Neural cell (in vitro differentiated cells): Measurements from ENCODE around the gene BMP2K. TPM values are rescaled to one million over a fixed set of nuclear protein-coding genes. Genes with fewer than 3 reads are reported as not detected.

Experiments
- H2AFZ ChIP-seq: fragments of 200-600, 300-800 bp; sonication (generic), shearing (Covaris generic); 2 replicates; pipeline ENCODE4 v1.6.0; 2014; ENCODE audit warnings: low read depth, mild to moderate bottlenecking, antibody characterized with exemption, low read length, moderate library complexity
- H3F3A ChIP-seq: fragments of 200-600 bp; shearing (Covaris generic); 2 replicates; pipeline ENCODE4 v1.6.1; 2016; ENCODE audit warnings: mild to moderate bottlenecking, moderate library complexity, mixed read lengths, antibody characterized with exemption, low read length; ENCODE audit not compliant: insufficient read depth, poor library complexity, severe bottlenecking
- H3K27ac ChIP-seq: fragments of 200-600, 300-800 bp; sonication (generic), shearing (Covaris generic); 2 replicates; pipeline ENCODE4 v1.5.1; 2014; ENCODE audit warnings: mild to moderate bottlenecking, low read length, moderate library complexity
- H3K27me3 ChIP-seq: fragments of 300-800, 200-600 bp; sonication (generic), shearing (Covaris generic); 2 replicates; pipeline ENCODE4 v1.6.0; 2014; ENCODE audit warnings: mild to moderate bottlenecking, low read depth, low read length, moderate library complexity; ENCODE audit not compliant: insufficient read depth
- H3K36me3 ChIP-seq: fragments of 300-800, 200-600 bp; sonication (generic), shearing (Covaris generic); 2 replicates; pipeline ENCODE4 v1.5.1; 2014; ENCODE audit warnings: mild to moderate bottlenecking, antibody characterized with exemption, low read length, moderate library complexity; ENCODE audit not compliant: insufficient read depth
- H3K4me2 ChIP-seq: fragments of 300-800, 200-600 bp; sonication (generic), shearing (Covaris generic); 2 replicates; pipeline ENCODE4 v1.6.0; 2014; ENCODE audit warnings: mild to moderate bottlenecking, low read length
- H3K4me3 ChIP-seq: fragments of 300-800, 200-600 bp; sonication (generic), shearing (Covaris generic); 2 replicates; pipeline ENCODE4 v1.5.1; 2014; ENCODE audit warnings: mild to moderate bottlenecking, low read length, moderate library complexity
- H3K79me2 ChIP-seq: fragments of 200-600 bp; shearing (Covaris generic); replicated peaks from 2 replicates; pipeline ENCODE4 v1.6.0; 2014; ENCODE audit warnings: mild to moderate bottlenecking, low read length, moderate library complexity; ENCODE audit not compliant: insufficient read depth
- H3K9ac ChIP-seq: fragments of 300-800, 200-600 bp; sonication (generic), shearing (Covaris generic); 2 replicates; pipeline ENCODE4 v1.6.1; 2016; ENCODE audit warnings: mild to moderate bottlenecking, low read length, mixed read lengths
- H3K9me2 ChIP-seq: fragments of 200-600 bp; shearing (Covaris generic); 2 replicates; pipeline ENCODE4 v1.6.1; 2016; ENCODE audit warnings: mild to moderate bottlenecking, low read length, mixed read lengths; ENCODE audit not compliant: insufficient read depth
- H3K9me3 ChIP-seq: fragments of 200-600, 300-800 bp; sonication (generic), shearing (Covaris generic); 2 replicates; pipeline ENCODE4 v1.6.1; 2016; ENCODE audit warnings: mild to moderate bottlenecking, mixed run types, low read length, moderate library complexity, mixed read lengths
- H4K20me1 ChIP-seq: fragments of 200-600 bp; shearing (Covaris generic); 2 replicates; pipeline ENCODE4 v1.6.1; 2016; ENCODE audit warnings: mild to moderate bottlenecking, mixed run types; ENCODE audit not compliant: insufficient read depth
- EP300 ChIP-seq: fragments of 450-650 bp; conservative IDR thresholded peaks from 2 replicates; pipeline ENCODE4 v1.6.1; 2014; ENCODE audit warnings: antibody characterized with exemption, mild to moderate bottlenecking, moderate library complexity; ENCODE audit not compliant: poor library complexity, severe bottlenecking
- EZH2 ChIP-seq: fragments of 200-600, 300-800 bp; shearing (Covaris generic), sonication (generic); IDR thresholded peaks from 2 replicates; pipeline ENCODE4 v1.6.1; 2014; ENCODE audit warnings: antibody characterized with exemption, low read length, borderline replicate concordance, mild to moderate bottlenecking; ENCODE audit not compliant: insufficient read depth, poor library complexity, severe bottlenecking
- MXI1 ChIP-seq: fragments of 450-650 bp; conservative IDR thresholded peaks from 2 replicates; pipeline ENCODE4 v1.6.1; 2014; ENCODE audit warnings: antibody characterized with exemption, mild to moderate bottlenecking; ENCODE audit not compliant: poor library complexity, severe bottlenecking
- POLR2AphosphoS5 ChIP-seq: IDR thresholded peaks from 2 replicates; pipeline ENCODE4 v1.6.1; 2012
- RAD21 ChIP-seq: fragments of 450-650 bp; conservative IDR thresholded peaks from 2 replicates; pipeline ENCODE4 v1.6.1; 2014; ENCODE audit warnings: antibody characterized with exemption, mild to moderate bottlenecking, moderate library complexity
- SMC3 ChIP-seq: fragments of 450-650 bp; conservative IDR thresholded peaks from 2 replicates; pipeline ENCODE4 v1.6.1; 2014; ENCODE audit warnings: antibody characterized with exemption, mild to moderate bottlenecking, moderate library complexity; ENCODE audit not compliant: poor library complexity
- TAF1 ChIP-seq: IDR thresholded peaks from 2 replicates; pipeline ENCODE4 v1.6.1; 2012; ENCODE audit warnings: low read depth
- polyA plus RNA-seq: library from polyadenylated mRNA; depleted of rRNA; stranded (reverse); fragments of >200 nt; gene quantifications from 2 replicates; pipeline ENCODE4 v1.2.3, GENCODE V29; 2014
- TF ChIP-seq, protein P1 (sequence below): IDR thresholded peaks from 2 replicates; pipeline ENCODE4 v1.6.1; 2012; ENCODE audit warnings: borderline replicate concordance
- TF ChIP-seq, protein P2 (sequence below): fragments of 450-650 bp; IDR thresholded peaks from 2 replicates; pipeline ENCODE4 v1.5.1; 2014; ENCODE audit warnings: antibody characterized with exemption, mild to moderate bottlenecking, moderate library complexity; ENCODE audit not compliant: poor library complexity, severe bottlenecking

Gene BMP2K
- polyA plus RNA-seq, 1 donor from 2014 or later = 14.7 TPM

DNA sequence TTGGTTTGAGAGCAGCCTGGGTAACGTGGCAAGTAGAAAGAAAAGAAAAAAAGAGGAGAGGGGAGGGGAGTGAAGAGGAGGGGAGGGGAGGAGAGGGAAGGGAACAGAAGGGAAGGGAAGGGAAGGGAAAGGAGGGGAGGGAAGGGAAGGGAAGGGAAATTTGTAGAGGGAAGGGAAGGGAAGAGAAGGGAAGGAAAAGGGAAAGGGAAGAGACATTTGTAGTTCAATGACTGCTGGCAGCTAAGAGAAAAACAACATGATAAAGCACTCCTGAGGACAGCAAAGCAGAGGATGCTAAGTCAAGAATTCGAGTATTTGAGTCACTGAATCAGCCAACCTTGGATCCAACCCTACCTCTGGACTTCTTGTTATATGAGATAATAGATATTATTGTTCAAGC is 38.2 kb upstream of the BMP2K start:
- Histone ChIP-seq H3K27ac (no peak overlapping the region), H3K9me2 (no peaks in the 10 kb centered on the region), H3K9me3 (no peaks in the 10 kb centered on the region), H3K79me2 (no peaks in the 10 kb centered on the region), H3K4me3 (no peak overlapping the region), H3K36me3 (no peaks in the 10 kb centered on the region), H3F3A (no peaks in the 10 kb centered on the region), H3K9ac (no peak overlapping the region), H3K27me3 (no peaks in the 10 kb centered on the region), H4K20me1 (no peaks in the 10 kb centered on the region), H2AFZ (no peak overlapping the region), H3K4me2 (no peak overlapping the region)
- TF ChIP-seq, protein P1, sequence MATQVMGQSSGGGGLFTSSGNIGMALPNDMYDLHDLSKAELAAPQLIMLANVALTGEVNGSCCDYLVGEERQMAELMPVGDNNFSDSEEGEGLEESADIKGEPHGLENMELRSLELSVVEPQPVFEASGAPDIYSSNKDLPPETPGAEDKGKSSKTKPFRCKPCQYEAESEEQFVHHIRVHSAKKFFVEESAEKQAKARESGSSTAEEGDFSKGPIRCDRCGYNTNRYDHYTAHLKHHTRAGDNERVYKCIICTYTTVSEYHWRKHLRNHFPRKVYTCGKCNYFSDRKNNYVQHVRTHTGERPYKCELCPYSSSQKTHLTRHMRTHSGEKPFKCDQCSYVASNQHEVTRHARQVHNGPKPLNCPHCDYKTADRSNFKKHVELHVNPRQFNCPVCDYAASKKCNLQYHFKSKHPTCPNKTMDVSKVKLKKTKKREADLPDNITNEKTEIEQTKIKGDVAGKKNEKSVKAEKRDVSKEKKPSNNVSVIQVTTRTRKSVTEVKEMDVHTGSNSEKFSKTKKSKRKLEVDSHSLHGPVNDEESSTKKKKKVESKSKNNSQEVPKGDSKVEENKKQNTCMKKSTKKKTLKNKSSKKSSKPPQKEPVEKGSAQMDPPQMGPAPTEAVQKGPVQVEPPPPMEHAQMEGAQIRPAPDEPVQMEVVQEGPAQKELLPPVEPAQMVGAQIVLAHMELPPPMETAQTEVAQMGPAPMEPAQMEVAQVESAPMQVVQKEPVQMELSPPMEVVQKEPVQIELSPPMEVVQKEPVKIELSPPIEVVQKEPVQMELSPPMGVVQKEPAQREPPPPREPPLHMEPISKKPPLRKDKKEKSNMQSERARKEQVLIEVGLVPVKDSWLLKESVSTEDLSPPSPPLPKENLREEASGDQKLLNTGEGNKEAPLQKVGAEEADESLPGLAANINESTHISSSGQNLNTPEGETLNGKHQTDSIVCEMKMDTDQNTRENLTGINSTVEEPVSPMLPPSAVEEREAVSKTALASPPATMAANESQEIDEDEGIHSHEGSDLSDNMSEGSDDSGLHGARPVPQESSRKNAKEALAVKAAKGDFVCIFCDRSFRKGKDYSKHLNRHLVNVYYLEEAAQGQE = no peak
- no peak for TF ChIP-seq TAF1
- TF ChIP-seq MXI1 = no peak
- TF ChIP-seq POLR2AphosphoS5 = no peak
- TF ChIP-seq SMC3 = no peak
- no peak for TF ChIP-seq EP300
- no peak for TF ChIP-seq RAD21
- TF ChIP-seq, protein P2, sequence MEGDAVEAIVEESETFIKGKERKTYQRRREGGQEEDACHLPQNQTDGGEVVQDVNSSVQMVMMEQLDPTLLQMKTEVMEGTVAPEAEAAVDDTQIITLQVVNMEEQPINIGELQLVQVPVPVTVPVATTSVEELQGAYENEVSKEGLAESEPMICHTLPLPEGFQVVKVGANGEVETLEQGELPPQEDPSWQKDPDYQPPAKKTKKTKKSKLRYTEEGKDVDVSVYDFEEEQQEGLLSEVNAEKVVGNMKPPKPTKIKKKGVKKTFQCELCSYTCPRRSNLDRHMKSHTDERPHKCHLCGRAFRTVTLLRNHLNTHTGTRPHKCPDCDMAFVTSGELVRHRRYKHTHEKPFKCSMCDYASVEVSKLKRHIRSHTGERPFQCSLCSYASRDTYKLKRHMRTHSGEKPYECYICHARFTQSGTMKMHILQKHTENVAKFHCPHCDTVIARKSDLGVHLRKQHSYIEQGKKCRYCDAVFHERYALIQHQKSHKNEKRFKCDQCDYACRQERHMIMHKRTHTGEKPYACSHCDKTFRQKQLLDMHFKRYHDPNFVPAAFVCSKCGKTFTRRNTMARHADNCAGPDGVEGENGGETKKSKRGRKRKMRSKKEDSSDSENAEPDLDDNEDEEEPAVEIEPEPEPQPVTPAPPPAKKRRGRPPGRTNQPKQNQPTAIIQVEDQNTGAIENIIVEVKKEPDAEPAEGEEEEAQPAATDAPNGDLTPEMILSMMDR = no peak
- TF ChIP-seq EZH2 = no peak

DNA sequence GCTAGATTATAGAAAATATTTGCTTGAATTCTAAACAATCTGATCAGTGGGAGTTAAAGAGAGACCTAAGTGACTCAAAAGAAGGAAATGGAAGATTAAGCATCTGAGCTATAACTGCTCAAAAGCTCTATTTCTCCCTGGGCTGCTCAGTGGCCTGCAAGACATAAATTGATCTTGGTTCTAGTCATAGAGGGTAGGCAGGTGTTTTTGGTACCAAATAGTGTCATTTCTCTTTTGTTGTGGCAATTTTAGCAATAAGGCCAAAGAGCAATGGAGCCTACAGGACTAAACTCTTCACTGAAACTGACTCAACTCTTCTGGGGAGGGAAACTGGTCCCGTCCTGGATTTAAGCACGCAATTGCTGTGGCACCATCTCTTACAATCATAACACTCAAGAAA is 33.9 kb upstream of the BMP2K start:
- TF ChIP-seq RAD21 (no peak), SMC3 (no peak), MXI1 (no peak), POLR2AphosphoS5 (no peak), EZH2 (no peak), TAF1 (no peak), EP300 (no peak)
- TF ChIP-seq, protein P1 = no peak
- TF ChIP-seq, protein P2 = no peak

More for the DNA sequence above, 33.9 kb upstream of the BMP2K start:
- no peaks in the 10 kb centered on the region for H3K79me2 ChIP-seq
- H3K27ac ChIP-seq = no peak overlapping the region
- H3K4me3 ChIP-seq = no peak overlapping the region
- H3K9me3 ChIP-seq = no peaks in the 10 kb centered on the region
- no peak overlapping the region for H3K9ac ChIP-seq
- no peak overlapping the region for H2AFZ ChIP-seq
- H3K36me3 ChIP-seq = no peaks in the 10 kb centered on the region
- no peaks in the 10 kb centered on the region for H3K27me3 ChIP-seq
- H3K9me2 ChIP-seq = no peaks in the 10 kb centered on the region
- no peaks in the 10 kb centered on the region for H4K20me1 ChIP-seq
- H3F3A ChIP-seq = no peaks in the 10 kb centered on the region
- no peak overlapping the region for H3K4me2 ChIP-seq
